K562 (cell line): ENCODE measurements around the gene COL10A1. TPM values are rescaled to one million over a fixed set of nuclear protein-coding genes. Genes with fewer than 3 reads are reported as not detected.

Experiments used
- ATAC-seq: fragments of 200-7000 bp; cut with Tn5 transposase; 3 replicates; pipeline ENCODE4 v1.9.1; 2020; ENCODE audit warnings: moderate library complexity
- BruUV-seq: library from RNA; stranded (reverse); fragments of 400-500 nt; replicated peaks from 2 replicates; lab custom pipeline; 2021; lab: Mats Ljungman, UMichigan
- CTCF ChIA-PET: fragments of 300-600 bp; formaldehyde crosslinking; extraction: SDS; loops from one replicate; lab custom pipeline; 2021; ENCODE audit warnings: low intra/inter-chr PET ratio; lab: Yijun Ruan, JAX
- POLR2A ChIA-PET: fragments of 300-600, 350-650 bp; sonication (Branson Sonifier 250); formaldehyde crosslinking; extraction: SDS; loops from one replicate; lab custom pipeline; 2021; ENCODE audit warnings: antibody characterized with exemption, inconsistent platforms; lab: Yijun Ruan, JAX
- DNase-seq, 4 experiments: peaks; one replicate each; pipeline versions ENCODE4 v3.0.0 to v3.0.0-alpha.2; 2011 to 2018; ENCODE audit warnings: low spot score in 3 of 4, mixed read lengths in 3 of 4; ENCODE audit errors: extremely low read depth in 1 of 4
- FAIRE-seq: peaks from 2 replicates; lab custom pipeline; 2011; peaks lifted over from hg19 to GRCh38; lab: Jason Lieb, UNC
- H2AFZ ChIP-seq: 2 replicates; pipeline ENCODE4 v1.6.0; 2011; ENCODE audit warnings: low read depth, low read length, control low read depth, inconsistent platforms
- H3K27ac ChIP-seq: fragments of 200-600 bp; 3 replicates; pipeline ENCODE4 v1.8.0; 2011; ENCODE audit warnings: low read depth, mild to moderate bottlenecking, control low read depth, inconsistent platforms, low read length, moderate library complexity, mixed read lengths; ENCODE audit errors: extremely low read depth
- H3K27me3 ChIP-seq, 2 experiments: fragments of 300-600 bp in 1 of 2; 2 replicates in 1 of 2; 3 replicates in 1 of 2; pipeline versions ENCODE4 v1.6.0 to v1.8.0; 2011; ENCODE audit warnings: inconsistent platforms in 2 of 2, low read length in 2 of 2, mild to moderate bottlenecking in 1 of 2, mixed read lengths in 1 of 2, moderate library complexity in 1 of 2; ENCODE audit not compliant: control insufficient read depth in 2 of 2, insufficient read depth in 2 of 2
- H3K36me3 ChIP-seq: fragments of 300-600 bp; 3 replicates; pipeline ENCODE4 v1.8.0; 2011; ENCODE audit warnings: mild to moderate bottlenecking, low read length, inconsistent platforms; ENCODE audit not compliant: control insufficient read depth, insufficient read depth
- H3K4me1 ChIP-seq, 2 experiments: fragments of 200-600 bp in 1 of 2; replicated peaks in 1 of 2; 2 replicates in 1 of 2; 3 replicates in 1 of 2; pipeline versions ENCODE4 v1.5.1 to v1.8.0; 2011; ENCODE audit warnings: inconsistent platforms in 2 of 2, low read length in 2 of 2, mild to moderate bottlenecking in 1 of 2, mixed read lengths in 1 of 2, moderate library complexity in 1 of 2; ENCODE audit not compliant: control insufficient read depth in 2 of 2, insufficient read depth in 2 of 2
- H3K4me2 ChIP-seq: 2 replicates; pipeline ENCODE4 v1.6.1; 2011; ENCODE audit warnings: low read length, control low read depth, inconsistent platforms, mixed read lengths; ENCODE audit not compliant: insufficient read depth
- H3K4me3 ChIP-seq: fragments of 200-600 bp; sonication (generic), shearing (Covaris generic); 2 replicates; pipeline ENCODE4 v1.5.1; 2016; ENCODE audit warnings: control low read depth, inconsistent platforms
- H3K79me2 ChIP-seq: fragments of 200-600 bp; 3 replicates; pipeline ENCODE4 v1.8.0; 2011; ENCODE audit warnings: low read length, inconsistent platforms; ENCODE audit not compliant: control insufficient read depth, insufficient read depth
- H3K9ac ChIP-seq, 2 experiments: 2 replicates each; pipeline versions ENCODE4 v1.6.0 to v1.6.1; 2011; ENCODE audit warnings: low read depth in 2 of 2, low read length in 2 of 2, control low read depth in 1 of 2, inconsistent platforms in 1 of 2, mild to moderate bottlenecking in 1 of 2, mixed read lengths in 1 of 2; ENCODE audit not compliant: insufficient read depth in 1 of 2
- H3K9me1 ChIP-seq: one replicate; pipeline ENCODE4 v1.6.0; 2011; ENCODE audit warnings: inconsistent platforms, mild to moderate bottlenecking, low read length, moderate library complexity; ENCODE audit not compliant: control insufficient read depth, insufficient read depth
- H3K9me3 ChIP-seq: replicated peaks from 2 replicates; pipeline ENCODE4 v1.5.1; 2011; ENCODE audit warnings: low read depth, low read length, inconsistent platforms; ENCODE audit not compliant: control insufficient read depth, insufficient read depth
- H4K20me1 ChIP-seq: replicated peaks from 2 replicates; pipeline ENCODE4 v1.6.1; 2011; ENCODE audit warnings: low read length, inconsistent platforms, mixed read lengths; ENCODE audit not compliant: control insufficient read depth, insufficient read depth
- ARID4B ChIP-seq: sonication (generic); formaldehyde crosslinking; IDR thresholded peaks from 2 replicates; pipeline ENCODE4 v1.8.0; 2022; ENCODE audit warnings: mild to moderate bottlenecking, missing genetic modification reagents
- ETV6 ChIP-seq, 3 experiments: fragments of 150-350 bp in 1 of 3; sonication (generic) in 1 of 3; formaldehyde crosslinking in 1 of 3; IDR thresholded peaks; 2 replicates each; pipeline versions ENCODE4 v1.6.1 to v1.8.0; 2014 to 2022; ENCODE audit warnings: borderline replicate concordance in 2 of 3, low read depth in 2 of 3, antibody characterized with exemption in 1 of 3, low read length in 1 of 3, mild to moderate bottlenecking in 1 of 3, missing genetic modification reagents in 1 of 3
- IRF2 ChIP-seq: sonication (generic); formaldehyde crosslinking; IDR thresholded peaks from 2 replicates; pipeline ENCODE4 v1.8.1; 2022; ENCODE audit warnings: mild to moderate bottlenecking, missing genetic modification reagents
- MIER1 ChIP-seq: fragments of 450-650 bp; IDR thresholded peaks from 2 replicates; pipeline ENCODE4 v1.6.1; 2016; ENCODE audit warnings: antibody characterized with exemption, mild to moderate bottlenecking, low read depth
- TAL1 ChIP-seq: fragments of 450-650 bp; IDR thresholded peaks from 2 replicates; pipeline ENCODE4 v1.6.1; 2016; ENCODE audit warnings: mild to moderate bottlenecking
- TCFL5 ChIP-seq: fragments of 250-450 bp; sonication (Bioruptor Pico); conservative IDR thresholded peaks from 2 replicates; pipeline ENCODE4 v1.6.1; 2021; ENCODE audit warnings: mild to moderate bottlenecking, moderate library complexity, matching md5 sums
- USF2 ChIP-seq: sonication (generic); formaldehyde crosslinking; IDR thresholded peaks from 2 replicates; pipeline ENCODE4 v1.5.0; 2020; ENCODE audit warnings: missing genetic modification reagents
- ZBTB11 ChIP-seq, 3 experiments: fragments of 200-800 bp in 1 of 3; fragments of 250-450 bp in 1 of 3; fragments of 450-650 bp in 1 of 3; sonication (Bioruptor Pico) in 1 of 3; sonication (Bioruptor generic) in 1 of 3; formaldehyde crosslinking in 1 of 3; IDR thresholded peaks; 2 replicates each; pipeline versions ENCODE4 v1.6.1 to v1.8.0; 2016 to 2022; ENCODE audit warnings: mild to moderate bottlenecking in 2 of 3, missing genetic modification characterization in 2 of 3, missing compliant biosample characterization in 1 of 3, moderate library complexity in 1 of 3
- WGBS: fragments of 100-300 bp; shearing (Covaris generic); methylation state at CpG from one replicate; pipeline ENCODE4 v1.1.6; 2016; ENCODE audit warnings: low coverage, mixed read lengths; ENCODE audit not compliant: insufficient coverage; ENCODE audit errors: missing lambda C conversion rate; 5-methylcytosine and 5-hydroxymethylcytosine counted together
- in situ Hi-C: fragments of 300-500 bp; cut with MboI; formaldehyde crosslinking; loops from 4 replicates; pipeline ENCODE4 v1.15.0; 2018; ENCODE audit warnings: inconsistent platforms, mixed read lengths
- intact Hi-C: fragments of 100-400 bp; cut with micrococcal nuclease; formaldehyde crosslinking; loops from 2 replicates; pipeline ENCODE4 v1.14.2; 2022
- polyA plus RNA-seq, 8 experiments: library from polyadenylated mRNA; depleted of rRNA in 4 of 8; stranded (reverse) in 5 of 8; unstranded in 3 of 8; fragments of >200 nt; fragmentation: Nextera tagmentation in 2 of 8; fragmentation: Illumina TruSeq in 1 of 8; extraction: Ambion mirVana in 2 of 8; extraction: Trizol in 1 of 8; gene quantifications; 2 replicates each; pipeline versions ENCODE4 v1.2.1 to v1.2.3, GENCODE V29; 2011 to 2014; ENCODE audit warnings: inconsistent platforms in 1 of 8, missing spikeins in 1 of 8
- total RNA-seq, 7 experiments: library from RNA; depleted of rRNA in 6 of 7; stranded (reverse); fragments of >200 nt in 6 of 7; fragmentation: Illumina TruSeq in 2 of 7; extraction: Trizol in 2 of 7; gene quantifications; 2 replicates each; pipeline versions ENCODE4 v1.2.1 to v1.2.3, GENCODE V29; 2011 to 2021; ENCODE audit warnings: low replicate concordance in 1 of 7
- TF ChIP-seq, protein P1 (sequence below): fragments of 250-450 bp; sonication (Bioruptor Pico); IDR thresholded peaks from 2 replicates; pipeline ENCODE4 v1.5.0; 2021
- TF ChIP-seq, protein P2 (sequence below): fragments of 250-450 bp; sonication (Bioruptor Pico); IDR thresholded peaks from 2 replicates; pipeline ENCODE4 v1.8.0; 2021; ENCODE audit warnings: borderline replicate concordance, mild to moderate bottlenecking, moderate library complexity; ENCODE audit not compliant: poor library complexity, severe bottlenecking

The COL10A1 gene
- total and polyA plus RNA-seq, 9 of the 15 experiments (the other 6 are each of a cell fraction or from before 2014, with no cell fraction given): 0.06 to 0.08 TPM; not detected in 7

DNA sequence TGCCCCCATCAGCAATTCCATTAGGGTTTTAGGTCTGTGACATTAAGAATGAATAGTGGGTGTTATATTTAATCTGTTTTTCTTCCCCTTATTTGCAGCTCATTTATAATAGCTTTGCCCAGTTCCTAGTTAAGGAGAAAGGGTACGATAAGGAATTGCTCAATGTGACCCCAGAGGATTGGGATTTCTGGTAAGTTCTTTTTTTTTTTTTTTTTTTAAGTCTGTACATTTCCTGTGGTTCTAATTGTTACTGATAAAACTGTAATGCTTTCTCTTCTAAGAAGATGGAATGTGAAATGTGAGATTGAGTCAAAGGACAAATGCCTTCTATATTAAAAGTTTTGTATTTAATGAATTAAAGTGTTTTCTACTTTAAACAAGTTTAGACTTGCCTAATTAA is 19.8 kb downstream of the COL10A1 start:
- Histone ChIP-seq H3K36me3 (peaks cover 15% of the 10 kb centered on the region; the same call in 2 of the 3 replicates), H3K9me3 (no peaks in the 10 kb centered on the region), H3K27ac (no peak overlapping the region), H3K4me2 (no peak overlapping the region), H3K4me1 (peaks cover 0 to 7% of the 10 kb centered on the region in 2 experiments; a peak in 2 of 5 replicates), H3K27me3 (no peaks in the 10 kb centered on the region), H3K9ac (no peak overlapping the region), H3K4me3 (no peak overlapping the region), H3K79me2 (peaks cover 11% of the 10 kb centered on the region), H3K9me1 (no peaks in the 10 kb centered on the region), H4K20me1 (no peaks in the 10 kb centered on the region), H2AFZ (no peak overlapping the region)
- ChIA-PET CTCF (no interaction called here), POLR2A (no interaction called here)
- FAIRE-seq (no peak), DNase-seq (no peak), ATAC-seq (no peak)
- BruUV-seq: no TSS peak
- intact Hi-C loops: no loop called here
- WGBS: 38% methylated on average over 1 of the region's 1 CpG
- in situ Hi-C loops: no loop called here
- TF ChIP-seq TAL1: no peak
- no peak for TF ChIP-seq USF2 (CRISPR knock-in tag)
- no peak for TF ChIP-seq ARID4B (CRISPR knock-in tag)
- no peak for TF ChIP-seq IRF2
- TF ChIP-seq, protein P1, sequence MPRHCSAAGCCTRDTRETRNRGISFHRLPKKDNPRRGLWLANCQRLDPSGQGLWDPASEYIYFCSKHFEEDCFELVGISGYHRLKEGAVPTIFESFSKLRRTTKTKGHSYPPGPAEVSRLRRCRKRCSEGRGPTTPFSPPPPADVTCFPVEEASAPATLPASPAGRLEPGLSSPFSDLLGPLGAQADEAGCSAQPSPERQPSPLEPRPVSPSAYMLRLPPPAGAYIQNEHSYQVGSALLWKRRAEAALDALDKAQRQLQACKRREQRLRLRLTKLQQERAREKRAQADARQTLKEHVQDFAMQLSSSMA (CRISPR knock-in tag): no peak
- TF ChIP-seq ZBTB11 (CRISPR knock-in tag; IDR thresholded peaks at IDR 0.05): no peak
- TF ChIP-seq, protein P2, sequence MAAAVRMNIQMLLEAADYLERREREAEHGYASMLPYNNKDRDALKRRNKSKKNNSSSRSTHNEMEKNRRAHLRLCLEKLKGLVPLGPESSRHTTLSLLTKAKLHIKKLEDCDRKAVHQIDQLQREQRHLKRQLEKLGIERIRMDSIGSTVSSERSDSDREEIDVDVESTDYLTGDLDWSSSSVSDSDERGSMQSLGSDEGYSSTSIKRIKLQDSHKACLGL (CRISPR knock-in tag): no peak
- no peak for TF ChIP-seq MIER1
- no peak for TF ChIP-seq ETV6 (IDR thresholded peaks at IDR 0.05; ENCODE audit: borderline replicate concordance in 1 of 2, low read depth in 2 of 2, low read length in 1 of 2)
- TF ChIP-seq ETV6 (CRISPR knock-in tag; IDR thresholded peaks at IDR 0.05; ENCODE audit: borderline replicate concordance): no peak
- no peak for TF ChIP-seq TCFL5
